ENCODE results near the gene TTC28.
"Not testable (repeated sequence)": the region's sequence is repeated elsewhere in the genome, so short reads cannot be mapped to it uniquely, and the experiment has no call there.

Gene TTC28

DNA sequence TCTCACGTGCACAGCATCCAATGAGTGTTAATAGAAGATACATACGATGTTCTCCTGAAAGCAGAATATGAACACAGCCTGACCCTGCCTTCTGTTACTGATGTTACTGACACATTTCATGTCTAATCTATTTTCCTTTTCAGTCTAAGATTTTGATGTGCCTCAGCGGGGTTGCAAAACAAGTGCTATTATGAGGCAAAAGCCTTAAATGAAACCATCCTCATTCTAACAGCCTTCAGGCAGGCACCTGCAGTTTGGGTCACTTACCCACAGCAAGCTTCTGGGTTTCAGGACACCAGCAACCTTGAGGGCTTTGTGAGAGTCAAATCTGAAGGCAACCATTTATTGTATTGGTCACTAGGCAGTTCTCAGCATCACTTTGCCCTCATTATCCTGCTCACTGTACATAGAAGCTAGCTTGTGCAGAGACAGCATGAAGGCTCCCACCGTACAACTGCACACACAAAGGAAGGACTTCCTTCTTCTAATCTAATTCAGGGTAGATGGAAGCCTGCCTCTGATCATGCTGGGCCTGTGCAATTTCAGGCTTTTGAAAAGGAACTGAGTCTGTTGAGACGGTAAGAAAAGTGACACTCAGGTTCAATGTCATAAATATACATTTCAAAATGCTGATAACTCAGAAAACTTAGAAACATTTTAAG, 577.4 kb downstream of the TTC28 start:
- TF ChIP-seq CTCF (IDR thresholded peaks at IDR 0.05; ENCODE audit: borderline replicate concordance, insufficient read depth, low read depth, low read length), result no peak
- no peak overlapping the region for H3K4me3 ChIP-seq (ENCODE audit: low read depth, low read length)

GRCh38 chr22:28097627-28098026, 582.0 kb downstream of the TTC28 start:
- no peak for TF ChIP-seq CTCF (IDR thresholded peaks at IDR 0.05; ENCODE audit: borderline replicate concordance, insufficient read depth, low read depth, low read length)
- no peak overlapping the region for H3K4me3 ChIP-seq (ENCODE audit: low read depth, low read length)

DNA sequence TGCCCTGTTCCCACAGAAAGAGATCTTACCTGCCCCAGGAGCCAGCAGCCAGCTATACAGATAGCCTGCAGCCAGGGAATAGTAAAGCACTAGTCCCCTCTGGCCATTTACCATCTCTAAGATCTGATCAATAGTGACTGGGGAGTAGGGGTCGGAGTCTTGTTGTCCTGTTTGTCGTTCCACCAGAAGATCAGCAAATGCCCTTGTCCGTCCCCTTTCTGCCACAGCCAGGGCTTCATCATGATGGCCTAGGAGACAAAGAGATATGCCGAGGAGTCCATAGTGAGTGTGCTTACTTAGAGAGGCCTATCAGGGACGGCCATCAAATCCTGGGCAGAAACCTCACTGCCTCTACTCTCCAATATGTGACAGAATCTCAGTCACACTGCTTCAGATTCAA, 583.5 kb downstream of the TTC28 start:
- no peak for TF ChIP-seq CTCF (IDR thresholded peaks at IDR 0.05; ENCODE audit: borderline replicate concordance, insufficient read depth, low read depth, low read length)
- no peak overlapping the region for H3K4me3 ChIP-seq (ENCODE audit: low read depth, low read length)

- no peak overlapping the region for H3K4me3 ChIP-seq (ENCODE audit: low read depth, low read length)
- no peak for TF ChIP-seq CTCF (IDR thresholded peaks at IDR 0.05; ENCODE audit: borderline replicate concordance, insufficient read depth, low read depth, low read length)
These were observed 584.1 kb downstream of the TTC28 start for GRCh38 chr22:28095316-28096095.

GRCh38 chr22:28094771-28095170, 584.9 kb downstream of the TTC28 start:
- TF ChIP-seq CTCF (IDR thresholded peaks at IDR 0.05; ENCODE audit: borderline replicate concordance, insufficient read depth, low read depth, low read length), result no peak

DNA sequence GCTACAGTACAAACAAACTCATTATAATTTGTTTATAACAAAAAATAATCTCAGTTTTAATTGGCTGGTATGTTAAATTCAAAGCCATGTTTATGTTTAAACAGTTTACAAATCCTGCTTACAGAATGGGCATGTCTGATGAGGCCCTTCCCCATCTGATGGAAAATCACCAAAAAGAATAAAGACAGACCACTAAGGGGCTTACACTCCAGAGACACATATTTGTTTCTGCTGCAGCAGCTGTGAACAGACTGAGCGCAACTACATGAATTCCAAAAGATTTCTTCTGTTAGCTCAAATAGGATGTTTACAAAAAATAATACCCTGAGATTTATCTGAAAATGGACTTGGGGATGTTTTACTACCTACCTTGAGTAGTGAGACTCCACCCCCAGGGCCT, 585.9 kb downstream of the TTC28 start:
- TF ChIP-seq CTCF (IDR thresholded peaks at IDR 0.05; ENCODE audit: borderline replicate concordance, insufficient read depth, low read depth, low read length), result no peak
- no peak overlapping the region for H3K4me3 ChIP-seq (ENCODE audit: low read depth, low read length)

More at GRCh38 chr22:28094771-28095170, 584.9 kb downstream of the TTC28 start:
- H3K4me3 ChIP-seq (ENCODE audit: low read depth, low read length), result no peak overlapping the region

DNA sequence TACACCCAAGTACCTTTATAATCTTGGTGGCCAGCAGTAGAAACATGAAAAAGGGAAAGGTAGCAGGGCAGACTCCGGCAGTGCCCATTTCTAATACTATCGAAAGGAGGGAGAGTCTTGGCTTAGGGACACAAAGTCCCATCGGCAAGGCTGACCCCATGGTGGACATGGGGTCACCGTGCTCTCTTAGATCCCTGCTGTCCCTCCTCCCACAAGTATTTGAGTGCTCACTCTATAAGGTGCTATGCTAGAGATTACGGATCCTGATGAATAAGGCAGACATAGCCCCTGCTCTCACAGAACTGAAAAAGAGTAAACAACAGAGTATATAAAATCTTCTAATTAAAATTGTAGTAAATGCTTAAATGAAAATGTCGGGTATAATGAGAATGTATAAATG, 588.2 kb downstream of the TTC28 start:
- no peak for TF ChIP-seq CTCF (IDR thresholded peaks at IDR 0.05; ENCODE audit: borderline replicate concordance, insufficient read depth, low read depth, low read length)
- no peak overlapping the region for H3K4me3 ChIP-seq (ENCODE audit: low read depth, low read length)

DNA sequence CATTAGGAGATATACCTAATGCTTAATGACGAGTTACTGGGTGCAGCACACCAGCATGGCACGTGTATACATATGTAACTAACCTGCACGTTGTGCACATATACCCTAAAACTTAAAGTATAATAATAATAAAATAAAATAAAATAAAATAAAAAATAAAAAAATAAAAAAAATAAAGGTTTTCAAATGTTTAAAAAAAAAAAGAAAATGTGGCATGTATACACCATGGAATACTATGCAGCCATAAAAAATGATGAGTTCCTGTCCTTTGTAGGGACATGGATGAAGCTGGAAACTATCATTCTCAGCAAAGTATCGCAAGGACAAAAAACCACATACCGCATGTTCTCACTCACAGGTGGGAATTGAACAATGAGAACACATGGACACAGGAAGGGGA, 590.1 kb downstream of the TTC28 start:
- not testable (repeated sequence) for H3K4me3 ChIP-seq (ENCODE audit: low read depth, low read length)

Measured in GM12875 (cell line).